Kidney tubule cell (primary cell): ENCODE measurements around the gene COL18A1.
A peak's percentile ranks its signal among the peaks of the same experiment; 100 is the strongest.

Experiments used
- DNase-seq: peaks from one replicate; pipeline ENCODE4 v3.0.0-alpha.2; 2018; ENCODE audit warnings: low spot score

The COL18A1 gene

DNA sequence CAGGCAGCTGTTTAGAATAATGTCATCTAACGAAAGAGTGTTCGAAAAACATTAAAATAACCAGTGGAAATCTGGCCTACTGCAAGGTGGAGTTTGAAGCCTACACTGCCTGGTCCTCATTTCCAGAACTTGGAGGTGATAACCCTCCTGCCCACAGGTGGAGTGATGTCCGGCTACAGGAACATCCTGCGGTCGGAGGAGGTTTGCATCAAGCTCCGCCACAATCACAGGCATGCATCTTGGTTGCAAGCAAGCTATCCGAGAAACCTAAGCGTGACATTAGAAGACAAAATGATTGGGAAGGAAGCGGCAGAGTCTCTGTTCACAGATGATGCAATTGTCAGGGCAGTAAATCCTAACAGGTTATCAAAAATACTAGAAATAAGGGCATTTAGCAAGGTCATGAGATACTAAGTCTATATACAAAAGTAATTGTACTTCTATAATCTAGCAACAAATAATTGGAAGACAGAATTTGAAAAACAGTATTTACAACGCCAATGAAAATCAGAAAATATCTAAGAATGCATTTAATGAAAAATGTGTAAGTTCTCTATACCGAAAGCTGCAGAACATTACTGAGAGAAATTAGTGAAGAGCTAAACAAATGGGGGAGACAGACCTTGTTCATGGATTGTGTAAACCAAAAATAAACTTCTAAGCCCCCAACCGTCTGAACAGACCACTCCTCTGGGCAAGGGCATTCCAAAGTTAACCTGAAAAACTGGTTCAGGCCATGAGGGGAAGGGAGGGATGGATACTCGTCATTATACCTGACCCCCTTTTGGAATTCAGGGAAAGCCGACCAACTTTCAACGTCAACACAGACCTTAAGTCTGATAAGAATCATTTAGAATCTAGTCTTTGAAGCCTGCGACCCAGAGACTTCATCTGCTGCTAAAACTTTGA lies 141.9 kb downstream of the COL18A1 start:
- no peak for DNase-seq

DNA sequence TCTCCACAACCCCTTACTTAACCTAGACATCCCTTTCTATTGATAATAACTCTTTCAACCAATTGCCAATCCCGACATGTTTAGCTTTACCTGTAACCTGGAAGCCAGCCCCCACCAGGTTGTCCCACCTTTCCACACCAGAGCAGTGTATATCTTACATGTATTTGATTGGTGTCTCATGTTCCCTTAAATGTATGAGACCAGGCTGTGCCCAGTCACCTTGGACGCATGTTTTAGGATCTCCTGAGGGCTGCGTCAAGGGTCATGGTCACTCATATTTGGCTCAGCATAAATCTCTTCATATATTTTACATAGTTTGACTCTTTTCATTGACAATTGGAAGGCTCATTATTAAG lies 142.6 kb downstream of the COL18A1 start:
- no peak for DNase-seq

DNA sequence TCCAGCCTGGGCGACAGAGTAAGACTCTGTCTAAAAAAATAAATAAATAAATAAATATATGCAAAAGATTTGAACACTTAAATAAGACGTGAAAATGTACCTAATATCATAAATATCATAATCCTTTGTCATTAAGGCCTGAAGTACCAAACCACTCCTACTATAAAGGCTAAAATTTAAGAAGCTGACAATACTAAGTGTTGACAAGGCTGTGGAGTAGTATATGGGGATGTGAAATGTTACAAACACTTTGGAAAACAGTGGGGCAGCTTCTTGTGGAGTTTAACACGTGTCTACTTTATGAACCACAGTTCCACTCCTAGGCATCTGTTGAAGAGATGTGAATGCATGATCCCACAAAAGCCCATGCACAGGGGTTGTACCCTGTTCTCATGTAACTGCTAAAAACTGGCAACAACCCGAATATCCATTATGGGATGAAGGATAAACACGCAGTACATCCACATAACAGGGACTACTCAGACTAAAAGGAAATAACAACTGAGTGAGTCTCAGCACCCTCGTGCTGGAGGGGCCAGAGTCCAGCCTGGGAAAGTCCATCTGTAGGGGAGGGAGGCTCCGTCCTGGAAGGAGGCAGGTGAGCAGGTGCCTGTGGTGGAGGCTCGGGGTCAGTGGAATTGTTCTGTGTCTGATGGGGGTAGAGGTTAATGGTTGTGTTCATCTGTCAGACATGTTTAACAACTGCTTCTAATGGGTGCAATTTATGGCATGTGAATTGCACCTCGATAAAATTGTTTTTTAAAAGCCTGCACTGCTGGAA lies 143.9 kb downstream of the COL18A1 start:
- DNase-seq, result no peak

DNA sequence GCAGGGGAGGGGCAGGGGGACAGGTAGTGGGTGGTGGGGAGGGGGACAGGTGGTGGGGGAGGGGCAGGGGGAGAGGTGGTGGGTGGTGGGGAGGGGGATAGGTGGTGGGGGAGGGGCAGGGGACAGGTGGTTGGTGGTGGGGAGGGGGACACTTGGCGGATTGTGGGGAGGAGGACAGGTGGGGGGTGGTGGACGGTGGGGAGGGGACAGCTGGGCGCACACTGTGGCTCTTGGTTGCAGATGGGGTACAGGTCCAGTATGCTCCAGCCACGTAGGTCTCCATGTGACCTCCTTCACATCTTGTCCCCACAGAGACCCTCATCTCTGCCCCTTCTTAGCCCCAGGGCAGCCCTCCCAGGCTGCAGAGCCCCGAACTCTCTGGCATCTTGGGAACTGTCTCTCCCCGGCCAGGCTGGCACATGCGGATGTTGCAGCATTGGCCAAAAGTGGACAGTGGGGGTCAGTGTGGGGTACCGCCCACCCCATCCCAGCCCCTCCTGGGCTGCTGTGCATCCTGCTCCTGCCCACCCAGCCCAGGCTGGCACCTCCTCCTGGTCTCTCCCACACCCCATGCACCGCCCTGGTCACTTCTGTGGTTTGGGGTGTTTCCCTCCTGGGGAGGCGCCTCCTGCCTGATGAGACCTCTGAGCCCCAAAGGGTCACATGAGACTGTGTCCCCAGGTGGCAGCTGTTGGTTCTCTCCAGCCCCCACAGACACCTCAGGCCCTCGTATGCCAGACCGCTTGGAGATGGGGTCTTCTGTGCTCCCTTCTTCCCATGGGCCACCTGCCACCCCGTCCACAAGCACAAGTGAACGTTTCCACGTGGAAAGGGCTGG lies 144.9 kb downstream of the COL18A1 start:
- no peak for DNase-seq

DNA sequence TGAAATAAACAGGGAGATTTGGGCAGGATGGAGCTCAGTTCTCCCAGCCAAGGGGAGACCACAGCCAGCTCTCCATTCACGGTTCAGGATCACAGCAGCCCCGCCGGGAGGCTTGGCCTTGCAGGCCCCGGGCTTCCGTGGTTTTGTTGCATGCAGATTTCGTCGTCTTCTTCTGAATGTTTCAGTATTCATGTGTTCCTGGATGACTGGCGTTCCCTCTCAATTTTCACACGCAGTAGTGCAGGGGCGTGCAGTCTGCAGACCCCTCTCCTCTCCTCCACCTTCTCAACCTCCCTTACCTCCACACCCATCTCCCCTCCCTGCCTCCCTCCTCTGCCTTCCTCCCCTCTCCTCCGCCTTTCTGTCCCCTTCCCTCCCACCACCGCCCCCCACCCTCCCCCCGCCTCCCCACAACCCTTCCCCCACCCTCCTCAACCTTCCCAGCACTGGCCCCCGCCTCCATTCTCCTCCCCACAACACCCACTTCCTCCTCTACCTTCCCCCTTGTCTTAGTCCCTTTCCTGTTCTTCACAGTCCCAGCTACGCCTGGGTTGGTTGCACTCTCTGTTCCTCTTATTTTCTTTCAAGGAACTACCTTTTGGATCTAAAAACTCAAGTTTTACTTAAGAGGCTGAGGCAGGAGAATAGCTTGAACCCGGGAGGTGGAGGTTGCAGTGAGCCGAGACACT lies 145.7 kb downstream of the COL18A1 start:
- peak; percentile 20 for DNase-seq

DNA sequence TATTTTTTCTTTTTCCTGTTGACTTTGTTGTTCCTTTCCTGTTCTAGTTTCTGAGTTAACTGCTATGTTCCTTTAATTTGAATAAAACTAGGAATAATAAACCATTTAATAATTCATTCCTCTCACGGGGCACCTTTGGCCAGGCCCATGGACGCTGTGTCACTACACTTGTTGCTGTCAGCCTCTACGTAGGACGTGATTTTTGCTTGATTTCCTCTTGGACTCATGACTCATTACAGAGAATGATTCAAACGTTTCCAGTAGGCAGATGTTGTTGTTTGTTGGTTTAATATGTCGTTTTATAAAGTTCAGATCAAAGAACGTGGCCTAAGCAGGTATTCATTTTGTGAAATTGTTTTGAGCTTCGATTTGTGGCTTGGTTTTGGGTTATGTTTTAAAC lies 146.4 kb downstream of the COL18A1 start:
- DNase-seq, result peak; percentile 83

DNA sequence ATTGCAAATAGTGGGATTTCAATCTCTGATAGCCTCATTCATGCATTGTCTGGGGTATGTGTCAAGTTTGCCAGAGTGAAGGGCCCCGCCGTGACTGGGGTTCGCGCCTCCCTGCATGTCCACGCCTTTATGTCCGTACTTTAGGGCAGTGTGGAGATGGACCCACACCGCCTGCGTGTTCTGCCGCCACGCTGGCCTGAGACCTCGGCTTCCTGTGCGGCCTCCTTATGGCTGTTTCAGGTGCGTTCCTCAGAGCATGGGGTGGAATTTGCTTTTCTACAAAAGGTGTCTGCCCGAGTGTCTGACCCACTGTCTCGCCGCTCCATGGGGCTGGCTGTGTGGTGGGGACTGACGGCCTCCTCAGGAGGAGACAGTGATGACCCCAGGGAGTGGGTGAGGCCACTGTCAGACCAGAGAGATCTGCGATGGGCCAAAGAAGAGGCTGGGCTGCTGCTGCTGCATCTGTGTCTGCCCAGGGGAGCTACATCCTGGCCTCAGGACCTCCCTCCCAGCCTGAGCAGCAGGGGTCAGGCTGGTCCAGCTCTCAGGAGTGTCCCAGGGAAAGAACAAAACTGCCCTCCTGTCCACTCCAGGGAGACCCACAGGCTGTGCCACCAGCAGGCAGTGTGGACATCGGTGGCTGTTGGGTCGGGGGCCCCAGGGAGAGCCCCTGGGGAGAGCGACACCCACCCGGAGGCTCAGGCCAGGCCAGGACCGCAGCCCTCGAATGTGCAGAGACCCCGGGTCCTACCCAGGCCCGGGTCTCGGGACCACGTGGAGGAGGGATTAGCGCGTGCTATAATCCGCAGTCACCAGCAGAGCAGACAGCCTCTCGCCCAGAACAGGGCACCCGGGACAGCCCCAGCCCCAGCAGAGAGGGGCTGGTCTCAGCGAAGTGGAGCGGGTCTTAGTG lies 147.1 kb downstream of the COL18A1 start:
- no peak for DNase-seq

DNA sequence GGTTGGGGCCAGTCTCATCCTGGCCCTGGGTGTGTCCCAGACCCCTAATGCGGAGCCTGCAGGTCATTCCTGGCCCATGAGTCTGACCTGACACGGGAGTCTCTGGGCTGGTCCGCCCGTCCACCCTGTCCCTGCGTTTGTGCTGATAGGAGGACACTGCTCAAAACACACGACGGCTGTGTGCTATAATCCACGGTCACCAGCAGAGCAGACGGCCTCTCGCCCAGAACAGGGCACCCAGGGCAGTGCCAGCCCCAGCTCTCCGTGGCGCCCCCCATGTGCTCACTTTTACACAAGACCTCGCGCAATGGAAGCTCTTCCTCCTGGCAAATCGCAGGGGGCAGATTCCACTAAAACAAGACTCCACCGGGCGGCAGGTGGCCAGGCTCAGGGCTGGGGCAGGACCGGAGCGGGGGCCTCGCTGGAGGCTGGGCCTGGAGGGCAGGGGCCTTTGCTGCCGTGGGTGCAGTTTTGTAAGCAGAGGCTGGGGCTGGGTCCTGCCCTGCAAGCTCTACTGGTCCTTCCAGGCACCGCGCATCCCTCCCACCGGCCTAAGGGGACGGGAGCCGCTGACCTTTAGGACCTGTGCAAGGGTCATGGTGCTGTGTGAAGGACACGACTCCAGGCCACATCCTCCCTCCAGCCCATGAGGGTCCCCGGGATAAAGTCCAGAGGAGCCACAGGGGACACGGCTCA lies 147.9 kb downstream of the COL18A1 start:
- no peak for DNase-seq

DNA sequence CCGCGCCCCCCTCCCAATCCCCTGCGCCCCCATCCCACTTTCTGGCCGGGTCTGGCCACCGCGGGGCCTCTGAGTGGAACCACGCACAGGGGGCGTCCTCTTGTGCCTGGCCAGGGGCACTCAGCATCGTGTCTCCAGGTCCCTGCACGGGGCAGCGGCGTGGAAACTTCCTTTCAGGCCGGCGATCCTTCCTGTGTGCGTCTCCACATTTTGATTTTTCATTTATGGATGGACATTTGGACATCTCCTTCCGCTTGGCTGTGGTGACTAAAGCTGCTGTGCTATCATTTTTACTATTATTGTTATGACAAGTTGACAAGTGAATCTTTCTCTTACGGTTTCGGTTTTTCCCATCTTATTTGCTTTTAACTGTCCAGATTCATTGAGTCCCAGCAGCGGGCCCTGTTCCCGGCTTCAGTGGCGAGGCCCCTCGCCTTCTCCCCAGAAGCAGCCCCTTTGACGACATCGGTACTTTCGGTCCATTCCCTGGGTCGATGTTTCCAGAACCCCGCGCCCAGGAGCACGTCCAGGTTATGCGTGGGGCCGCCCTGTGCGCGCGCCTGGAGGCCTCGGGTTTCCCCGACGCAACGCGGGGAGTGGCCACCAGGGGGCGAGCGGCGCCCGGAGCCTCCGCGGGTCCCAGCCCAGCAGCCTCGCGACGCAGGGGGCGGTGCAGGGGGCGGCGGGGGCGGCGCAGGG lies 149.7 kb downstream of the COL18A1 start:
- DNase-seq, result peak; percentile 68

DNA sequence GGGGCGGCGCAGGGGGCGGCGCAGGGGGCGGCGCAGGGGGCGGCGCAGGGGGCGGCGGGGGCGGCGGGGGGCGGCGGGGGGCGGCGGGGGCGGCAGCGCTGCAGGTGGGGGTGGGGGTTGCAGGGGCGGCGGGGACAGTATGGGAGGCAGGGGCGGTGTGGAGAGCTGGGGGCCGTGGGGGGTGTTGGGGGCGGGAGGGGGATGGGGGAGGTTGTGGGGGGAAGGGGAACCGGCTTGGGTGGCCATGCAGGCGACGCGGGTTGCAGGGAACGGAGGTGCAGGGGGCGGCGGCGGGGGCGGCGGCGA lies 150.2 kb downstream of the COL18A1 start:
- DNase-seq, result no peak

DNA sequence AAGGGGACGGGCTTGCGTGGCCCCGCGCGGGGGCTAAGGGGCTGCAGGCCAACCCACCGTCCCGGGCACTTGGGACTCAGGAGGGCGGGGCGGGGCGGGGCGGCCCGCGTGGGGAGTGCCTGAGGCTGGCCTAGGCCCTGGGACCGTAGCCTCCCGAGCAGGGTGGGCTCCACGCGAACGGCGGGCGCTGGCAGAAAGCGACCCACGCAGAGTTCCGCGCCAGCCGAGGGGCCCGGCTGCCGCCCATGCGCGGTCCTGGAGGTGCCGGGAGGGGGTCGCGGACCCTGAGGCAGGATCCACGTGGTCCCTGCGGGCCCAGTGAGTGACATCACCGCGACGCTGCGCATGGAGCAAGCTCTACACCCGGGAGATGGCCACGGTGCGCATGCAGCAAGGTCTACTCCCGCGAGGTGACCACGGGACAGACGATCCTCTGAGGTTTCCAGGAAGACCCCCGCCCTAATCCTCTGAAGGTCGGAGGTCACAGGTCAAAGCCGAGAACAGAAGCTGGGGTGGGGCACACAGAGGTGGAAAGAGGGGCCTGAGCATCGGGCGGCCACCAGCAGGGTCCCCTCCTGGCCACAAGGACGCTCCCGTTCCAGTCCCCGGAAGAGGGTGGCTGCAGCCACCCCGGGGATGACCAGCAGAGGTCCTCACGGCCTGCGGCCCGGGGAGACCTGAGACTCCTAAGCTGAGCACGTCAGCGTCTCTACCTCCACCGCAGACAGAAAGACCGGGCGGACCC lies 150.8 kb downstream of the COL18A1 start:
- DNase-seq, result peak; percentile 84

DNA sequence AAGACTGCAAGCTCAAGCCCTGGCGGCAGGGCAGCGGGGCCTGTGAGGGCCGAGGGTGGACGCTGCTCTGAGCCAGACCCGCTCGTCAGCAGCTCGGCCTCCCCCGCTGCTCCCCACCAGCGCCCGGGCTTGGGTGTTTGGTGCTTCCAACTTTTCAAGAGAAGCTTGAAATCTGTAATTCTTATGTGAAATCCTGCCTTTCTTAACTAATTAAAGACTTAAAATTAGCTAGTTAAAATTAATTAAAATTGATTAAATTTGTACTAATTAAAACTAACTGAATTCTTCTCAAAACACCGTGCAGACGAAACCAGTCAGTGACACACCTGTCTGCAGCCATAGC lies 151.3 kb downstream of the COL18A1 start:
- no peak for DNase-seq

DNA sequence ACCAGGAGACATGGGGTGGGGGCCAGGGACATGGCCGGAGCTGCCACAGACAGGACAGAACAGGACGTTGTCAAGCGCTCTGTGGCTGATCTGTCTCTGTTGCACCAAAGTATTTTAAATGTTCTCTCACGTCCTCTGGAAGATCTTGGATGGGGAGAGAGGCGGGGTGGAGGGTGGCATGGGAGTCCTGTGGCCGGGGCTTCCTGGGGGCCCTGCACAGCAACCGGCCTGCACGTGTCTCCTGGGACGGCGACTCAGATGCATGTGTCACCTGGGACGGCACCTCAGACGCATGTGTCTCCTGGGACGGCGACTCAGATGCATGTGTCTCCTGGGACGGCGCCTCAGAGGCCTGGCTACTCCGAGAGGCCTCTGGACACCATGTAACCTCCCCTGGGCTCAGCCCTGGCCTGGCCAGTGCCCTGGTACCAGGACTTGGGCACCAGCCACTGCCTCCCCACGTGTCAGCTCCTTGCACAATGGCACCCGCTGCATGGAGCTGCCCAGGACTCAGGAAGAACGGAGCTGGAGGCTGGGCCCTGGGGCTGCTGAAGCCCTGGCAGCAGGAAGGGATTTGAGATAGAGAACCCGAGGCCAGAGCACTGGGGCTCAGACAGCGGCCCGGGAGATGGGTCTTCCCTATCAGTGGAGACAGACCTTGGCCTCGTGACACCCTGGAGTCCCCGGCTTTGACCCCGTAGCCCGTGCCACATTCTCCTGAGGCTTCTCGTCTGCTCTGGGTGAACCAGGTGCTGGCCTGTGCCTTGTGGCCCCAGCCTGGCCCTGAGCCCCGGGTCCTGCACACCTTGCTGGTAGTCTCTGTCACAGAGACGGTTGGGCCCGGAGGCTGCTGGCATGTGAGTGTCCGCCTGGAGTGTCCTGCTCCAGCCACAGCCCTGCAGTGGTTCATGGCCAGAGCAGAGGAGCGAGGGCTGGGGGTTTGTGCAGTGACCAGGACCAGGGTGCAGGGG lies 152.0 kb downstream of the COL18A1 start:
- DNase-seq, result no peak

DNA sequence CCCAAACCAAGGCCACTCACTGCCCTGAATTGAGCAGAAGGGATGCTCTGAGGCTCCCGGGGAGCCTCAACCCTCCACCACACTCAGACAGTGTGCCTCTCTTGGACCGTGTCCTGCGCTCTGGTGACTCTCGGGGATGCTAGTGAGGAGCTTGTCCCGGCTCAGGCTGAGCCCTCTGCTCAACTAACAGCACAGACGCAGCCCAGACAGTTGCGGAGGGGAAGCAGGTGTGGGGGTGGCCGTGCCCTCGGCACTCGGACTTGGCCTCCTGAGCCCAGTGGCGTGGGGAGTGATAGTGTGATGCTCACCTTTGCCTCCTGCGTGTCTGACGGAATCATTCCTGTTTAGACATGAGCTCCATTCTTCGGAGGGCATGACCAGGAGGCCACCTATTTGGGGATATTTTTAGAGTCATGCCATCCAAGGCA lies 152.7 kb downstream of the COL18A1 start:
- DNase-seq, result no peak

DNA sequence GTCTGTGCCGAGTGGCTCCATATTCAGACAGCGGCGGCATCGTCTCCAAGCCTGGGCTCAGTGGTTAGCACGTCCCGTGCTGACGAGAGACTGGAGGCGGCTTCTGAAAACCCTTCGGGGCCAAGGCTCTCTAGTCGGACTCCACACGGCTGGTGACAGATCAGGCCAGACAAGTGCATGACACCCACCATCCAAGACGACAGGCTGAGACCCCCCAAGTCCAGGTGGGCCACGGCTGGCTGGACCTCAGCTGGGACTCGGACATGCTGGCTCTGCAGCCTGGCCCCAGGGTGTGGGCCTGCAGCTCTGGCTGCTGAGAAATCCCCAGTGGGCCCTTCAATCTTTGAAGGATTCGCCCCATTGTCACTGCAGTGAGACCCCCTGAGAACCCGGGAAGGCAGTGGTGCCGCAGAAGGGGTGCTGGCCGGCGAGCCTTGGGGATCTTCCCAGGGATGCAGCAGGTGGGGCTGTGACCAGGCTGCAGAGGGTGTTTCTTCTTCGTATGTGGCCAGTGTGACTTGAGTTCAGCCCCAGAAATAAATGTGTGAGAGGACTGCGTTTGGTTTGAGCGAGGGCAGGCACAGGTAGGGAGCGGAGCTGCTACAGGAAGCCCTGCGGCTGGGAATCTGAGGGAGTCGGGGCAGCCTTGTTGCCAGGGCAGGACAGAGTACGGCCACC lies 153.2 kb downstream of the COL18A1 start:
- DNase-seq, result no peak

DNA sequence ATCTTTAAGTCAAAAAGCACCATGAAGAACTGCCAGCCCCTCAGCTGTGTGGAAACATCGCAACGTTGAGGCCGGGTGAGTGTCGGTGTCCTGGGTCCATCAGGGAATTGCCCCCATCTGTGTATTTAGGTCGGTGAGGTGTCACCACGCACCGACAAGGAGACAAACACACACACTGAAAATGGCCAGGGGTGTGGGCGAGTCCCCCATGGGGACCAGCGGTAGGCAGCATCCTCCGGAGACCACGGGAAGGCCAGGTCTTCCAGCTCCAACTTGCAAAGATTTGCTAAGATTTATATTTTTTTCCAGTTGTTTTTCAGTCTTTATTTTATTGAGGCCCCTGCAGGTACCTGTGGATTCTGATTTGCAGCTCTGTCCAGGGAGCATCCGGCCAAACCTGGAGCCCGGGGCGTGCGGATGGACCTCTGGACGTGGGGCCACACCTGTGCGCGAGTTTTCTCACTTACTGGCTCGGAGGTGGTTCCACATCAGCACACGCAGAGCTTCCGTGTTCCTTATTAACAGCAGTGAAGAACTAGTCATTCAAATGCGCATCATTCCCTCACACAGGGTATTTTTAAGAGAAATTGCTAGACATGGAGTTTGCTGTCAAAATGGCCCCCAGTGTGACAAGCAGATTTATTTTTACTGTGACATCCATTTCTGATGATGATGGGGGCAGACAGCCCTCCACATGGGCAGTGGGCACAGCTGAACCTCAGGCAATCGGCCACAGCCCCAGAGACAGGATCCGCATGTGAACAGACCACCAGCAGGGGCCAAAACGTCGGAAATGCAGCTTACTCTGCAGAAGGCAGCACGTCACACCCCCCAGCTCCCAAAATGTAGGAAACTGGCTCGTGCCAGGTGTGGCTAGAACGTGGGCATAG lies 154.5 kb downstream of the COL18A1 start:
- no peak for DNase-seq
